Hepatocyte (in vitro differentiated cells): ENCODE data around the gene SKAP1. TPM values are rescaled to one million over a fixed set of nuclear protein-coding genes. Genes with fewer than 3 reads are reported as not detected.

Experiments used
- DNase-seq: peaks from one replicate; pipeline ENCODE4 v3.0.0-alpha.2; 2016; ENCODE audit warnings: low spot score
- H2AFZ ChIP-seq: fragments of 200-600 bp; sonication (generic); 2 replicates; pipeline ENCODE4 v1.6.0; 2016; ENCODE audit warnings: antibody characterized with exemption, mild to moderate bottlenecking
- H3K27ac ChIP-seq: fragments of 200-600 bp; sonication (generic); 2 replicates; pipeline ENCODE4 v1.5.1; 2016; ENCODE audit warnings: mild to moderate bottlenecking
- H3K27me3 ChIP-seq: fragments of 200-600 bp; sonication (generic); 2 replicates; pipeline ENCODE4 v1.6.1; 2016
- H3K36me3 ChIP-seq: fragments of 200-600 bp; sonication (generic); replicated peaks from 2 replicates; pipeline ENCODE4 v1.5.1; 2016; ENCODE audit warnings: low read depth; ENCODE audit not compliant: insufficient read depth
- H3K4me1 ChIP-seq: fragments of 200-600 bp; sonication (generic); 2 replicates; pipeline ENCODE4 v1.5.1; 2016; ENCODE audit warnings: mild to moderate bottlenecking, moderate library complexity; ENCODE audit not compliant: insufficient read depth
- H3K4me2 ChIP-seq: fragments of 200-600 bp; sonication (generic); 2 replicates; pipeline ENCODE4 v1.6.0; 2016
- H3K4me3 ChIP-seq: fragments of 200-600 bp; sonication (generic); 2 replicates; pipeline ENCODE4 v1.5.1; 2016; ENCODE audit warnings: mild to moderate bottlenecking
- H3K79me2 ChIP-seq: fragments of 200-600 bp; sonication (generic); 2 replicates; pipeline ENCODE4 v1.6.0; 2017; ENCODE audit warnings: mild to moderate bottlenecking
- H3K9me2 ChIP-seq: fragments of 200-600 bp; sonication (generic); replicated peaks from 2 replicates; pipeline ENCODE4 v1.6.0; 2017; ENCODE audit warnings: mild to moderate bottlenecking; ENCODE audit not compliant: insufficient read depth
- H3K9me3 ChIP-seq: fragments of 200-600 bp; sonication (generic); 2 replicates; pipeline ENCODE4 v1.5.1; 2016; ENCODE audit warnings: low read depth, mild to moderate bottlenecking
- H4K20me1 ChIP-seq: fragments of 200-600 bp; sonication (generic); 2 replicates; pipeline ENCODE4 v1.6.0; 2016; ENCODE audit warnings: mild to moderate bottlenecking; ENCODE audit not compliant: insufficient read depth, poor library complexity, severe bottlenecking
- CTCF ChIP-seq: fragments of 200-600 bp; sonication (generic); IDR thresholded peaks from 2 replicates; pipeline ENCODE4 v1.5.1; 2016; ENCODE audit warnings: antibody characterized with exemption, mild to moderate bottlenecking; ENCODE audit not compliant: poor library complexity
- EZH2 ChIP-seq: fragments of 200-600 bp; sonication (generic); IDR thresholded peaks from 2 replicates; pipeline ENCODE4 v1.6.1; 2016; ENCODE audit warnings: antibody characterized with exemption, mild to moderate bottlenecking, borderline replicate concordance
- EZH2phosphoT487 ChIP-seq: fragments of 200-600 bp; sonication (generic); IDR thresholded peaks from one replicate; pipeline ENCODE4 v1.6.1; 2018; ENCODE audit warnings: antibody characterized with exemption, mild to moderate bottlenecking, low read depth, moderate library complexity; ENCODE audit not compliant: unreplicated experiment, severe bottlenecking
- WGBS: methylation state at CpG from one replicate; pipeline ENCODE4 v1.1.6; 2016; ENCODE audit warnings: low lambda C conversion rate; ENCODE audit errors: missing lambda C conversion rate; 5-methylcytosine and 5-hydroxymethylcytosine counted together
- polyA plus RNA-seq: library from polyadenylated mRNA; unstranded; fragments of >200 nt; fragmentation: Nextera tagmentation; extraction: Ambion mirVana; gene quantifications from 2 replicates; pipeline ENCODE4 v1.2.1, GENCODE V29; 2016
- total RNA-seq: library from RNA; depleted of rRNA; stranded (reverse); fragments of >200 nt; gene quantifications from 2 replicates; pipeline ENCODE4 v1.2.3, GENCODE V29; 2014

Gene SKAP1
- total and polyA plus RNA-seq, 2 experiments from 2014 or later = 1.4 to 3.0 TPM

- TF ChIP-seq CTCF (no peak), EZH2 (no peak), EZH2phosphoT487 (no peak)
- DNase-seq = no peak
- H3K27ac ChIP-seq = no peak overlapping the region
- H3K27me3 ChIP-seq = peaks cover 19% of the 10 kb centered on the region
- H3K4me3 ChIP-seq = no peak overlapping the region
- H3K79me2 ChIP-seq = no peaks in the 10 kb centered on the region
- peak overlapping the region; percentile 71 for H3K4me2 ChIP-seq
- no peaks in the 10 kb centered on the region for H3K4me1 ChIP-seq
- H3K9me2 ChIP-seq = no peaks in the 10 kb centered on the region
- no peaks in the 10 kb centered on the region for H4K20me1 ChIP-seq
- H3K9me3 ChIP-seq = no peaks in the 10 kb centered on the region
- 73% methylated on average over 3 of the region's 3 CpGs for WGBS
- H3K36me3 ChIP-seq = no peaks in the 10 kb centered on the region
- H2AFZ ChIP-seq = no peak overlapping the region
These were observed 118.7 kb downstream of the SKAP1 start for GRCh38 chr17:48311324-48311723.

GRCh38 chr17:48310748-48311213 is 119.2 kb downstream of the SKAP1 start:
- Histone ChIP-seq H2AFZ (no peak overlapping the region), H3K27ac (no peak overlapping the region), H3K36me3 (no peaks in the 10 kb centered on the region), H3K4me3 (no peak overlapping the region), H3K27me3 (peaks cover 15% of the 10 kb centered on the region), H3K79me2 (no peaks in the 10 kb centered on the region), H3K4me1 (no peaks in the 10 kb centered on the region), H3K9me2 (no peaks in the 10 kb centered on the region), H3K9me3 (no peaks in the 10 kb centered on the region), H3K4me2 (peak overlapping the region; percentile 71), H4K20me1 (no peaks in the 10 kb centered on the region)
- DNase-seq = peak; percentile 4
- no peak for TF ChIP-seq EZH2phosphoT487
- TF ChIP-seq CTCF = no peak
- peak; percentile 35 for TF ChIP-seq EZH2
- 7% methylated on average over 16 of the region's 16 CpGs for WGBS

- H3K4me2 ChIP-seq = no peak overlapping the region
- no peak overlapping the region for H3K4me3 ChIP-seq
- H3K79me2 ChIP-seq = no peaks in the 10 kb centered on the region
- no peaks in the 10 kb centered on the region for H3K4me1 ChIP-seq
- WGBS = 32% methylated on average over 1 of the region's 1 CpG
- no peak overlapping the region for H2AFZ ChIP-seq
- H3K36me3 ChIP-seq = no peaks in the 10 kb centered on the region
- no peak for TF ChIP-seq CTCF
- no peak for TF ChIP-seq EZH2phosphoT487
- no peak for TF ChIP-seq EZH2
- no peak for DNase-seq
- H4K20me1 ChIP-seq = no peaks in the 10 kb centered on the region
- peaks cover 15% of the 10 kb centered on the region for H3K27me3 ChIP-seq
- no peak overlapping the region for H3K27ac ChIP-seq
- H3K9me2 ChIP-seq = no peaks in the 10 kb centered on the region
- H3K9me3 ChIP-seq = no peaks in the 10 kb centered on the region
These were observed 121.4 kb downstream of the SKAP1 start for GRCh38 chr17:48308581-48308980.
